ENCODE data around the gene TAS2R20. TPM values are rescaled to one million over a fixed set of nuclear protein-coding genes. Genes with fewer than 3 reads are reported as not detected.
"Not testable (repeated sequence)": the region's sequence is repeated elsewhere in the genome, so short reads cannot be mapped to it uniquely, and the experiment has no call there.

TAS2R20 gene
- polyA plus RNA-seq, result under 1 TPM in 1 of 3 donors, not detected in 2; 0.17 TPM

GRCh38 chr12:10998204-10998603, at the start of gene TAS2R20:
TSS of gene TAS2R20 (minus strand) at chr12:10998304. CDS start at chr12:10997875, 429 bp downstream.
- DNase-seq, result no peak
- H3K36me3 Mint-ChIP-seq, result peaks cover 0 to 16% (median 13%) of the 10 kb centered on the region in 3 donors
- H3K4me3 Mint-ChIP-seq, result no peak within 1 kb of the TSS
- H3K27ac Mint-ChIP-seq, result no peak within 1 kb of the TSS
- H3K9me3 Mint-ChIP-seq, result peaks cover 0 to 1% (median 0%) of the 10 kb centered on the region in 6 donors
- H3K27me3 Mint-ChIP-seq (ENCODE audit: low read depth in 3 of 3), result no peaks in the 10 kb centered on the region
- H3K4me1 Mint-ChIP-seq, result no peaks in the 10 kb centered on the region

- not testable (repeated sequence) for H3K9me3 Mint-ChIP-seq; DNase-seq; H3K27me3 Mint-ChIP-seq (ENCODE audit: low read depth in 3 of 3); H3K4me3 Mint-ChIP-seq; H3K27ac Mint-ChIP-seq
- Mint-ChIP-seq H3K36me3 (peaks cover 6 to 37% (median 36%) of the 10 kb centered on the region in 3 donors), H3K4me1 (peaks cover 8 to 35% of the 10 kb centered on the region in 2 donors)
Measured at GRCh38 chr12:11041366-11041765, 43.3 kb upstream of the TAS2R20 start.

GRCh38 chr12:11040162-11040561, 42.1 kb upstream of the TAS2R20 start:
- peaks cover 3 to 39% (median 33%) of the 10 kb centered on the region in 3 donors for H3K36me3 Mint-ChIP-seq
- H3K27me3 Mint-ChIP-seq (ENCODE audit: low read depth in 3 of 3), result no peaks in the 10 kb centered on the region
- H3K4me3 Mint-ChIP-seq, result no peak overlapping the region
- no peaks in the 10 kb centered on the region for H3K9me3 Mint-ChIP-seq
- no peak for DNase-seq
- peaks cover 8 to 34% of the 10 kb centered on the region in 2 donors for H3K4me1 Mint-ChIP-seq
- H3K27ac Mint-ChIP-seq, result no peak overlapping the region

GRCh38 chr12:11039171-11039570, 41.1 kb upstream of the TAS2R20 start:
- H3K9me3 Mint-ChIP-seq, result no peaks in the 10 kb centered on the region
- H3K4me1 Mint-ChIP-seq, result peaks cover 6 to 34% of the 10 kb centered on the region in 2 donors
- no peaks in the 10 kb centered on the region for H3K27me3 Mint-ChIP-seq (ENCODE audit: low read depth in 3 of 3)
- no peak for DNase-seq
- no peak overlapping the region for H3K4me3 Mint-ChIP-seq
- H3K36me3 Mint-ChIP-seq, result peaks cover 3 to 37% (median 24%) of the 10 kb centered on the region in 3 donors
- H3K27ac Mint-ChIP-seq, result no peak overlapping the region

- not testable (repeated sequence) for H3K9me3 Mint-ChIP-seq; DNase-seq; H3K27me3 Mint-ChIP-seq (ENCODE audit: low read depth in 3 of 3); H3K4me3 Mint-ChIP-seq; H3K27ac Mint-ChIP-seq
- peaks cover 7 to 16% (median 13%) of the 10 kb centered on the region in 3 donors for H3K36me3 Mint-ChIP-seq
- peaks cover 0 to 26% of the 10 kb centered on the region in 2 donors for H3K4me1 Mint-ChIP-seq
Measured at GRCh38 chr12:11033959-11034358, 35.9 kb upstream of the TAS2R20 start.

GRCh38 chr12:11031307-11031706, 33.2 kb upstream of the TAS2R20 start, which contains the start of gene TAS2R31:
TSS of gene TAS2R31 (minus strand) at chr12:11031407. CDS start at chr12:11031335, 72 bp downstream.
- no peaks in the 10 kb centered on the region for H3K27me3 Mint-ChIP-seq (ENCODE audit: low read depth in 3 of 3)
- peaks cover 4 to 15% (median 8%) of the 10 kb centered on the region in 3 donors for H3K36me3 Mint-ChIP-seq
- H3K4me3 Mint-ChIP-seq, result no peak within 1 kb of the TSS
- peaks cover 0 to 1% (median 0%) of the 10 kb centered on the region in 6 donors for H3K9me3 Mint-ChIP-seq
- peaks cover 0 to 30% of the 10 kb centered on the region in 2 donors for H3K4me1 Mint-ChIP-seq
- DNase-seq, result no peak
- no peak within 1 kb of the TSS for H3K27ac Mint-ChIP-seq

GRCh38 chr12:11026118-11026517, 28.0 kb upstream of the TAS2R20 start:
- no peak for DNase-seq
- peaks cover 0 to 29% of the 10 kb centered on the region in 2 donors for H3K4me1 Mint-ChIP-seq
- H3K27ac Mint-ChIP-seq, result no peak overlapping the region
- peaks cover 8 to 23% (median 9%) of the 10 kb centered on the region in 3 donors for H3K36me3 Mint-ChIP-seq
- no peak overlapping the region for H3K4me3 Mint-ChIP-seq
- H3K27me3 Mint-ChIP-seq (ENCODE audit: low read depth in 3 of 3), result no peaks in the 10 kb centered on the region
- peaks cover 0 to 7% (median 3%) of the 10 kb centered on the region in 6 donors for H3K9me3 Mint-ChIP-seq

GRCh38 chr12:11023387-11023786, 25.3 kb upstream of the TAS2R20 start:
- Mint-ChIP-seq H3K27ac (no peak overlapping the region), H3K4me3 (no peak overlapping the region), H3K27me3 (ENCODE audit: low read depth in 3 of 3) (peaks cover 0 to 3% (median 0%) of the 10 kb centered on the region in 3 donors), H3K9me3 (peaks cover 0 to 7% (median 3%) of the 10 kb centered on the region in 6 donors), H3K36me3 (peaks cover 8 to 19% (median 9%) of the 10 kb centered on the region in 3 donors), H3K4me1 (peaks cover 0 to 17% of the 10 kb centered on the region in 2 donors)
- no peak for DNase-seq

- H3K4me3 Mint-ChIP-seq, result no peak within 1 kb of the TSS
- H3K27ac Mint-ChIP-seq, result no peak within 1 kb of the TSS
- peaks cover 0 to 3% (median 0%) of the 10 kb centered on the region in 3 donors for H3K27me3 Mint-ChIP-seq (ENCODE audit: low read depth in 3 of 3)
- peaks cover 0 to 7% (median 3%) of the 10 kb centered on the region in 6 donors for H3K9me3 Mint-ChIP-seq
- peaks cover 8 to 17% (median 9%) of the 10 kb centered on the region in 3 donors for H3K36me3 Mint-ChIP-seq
- H3K4me1 Mint-ChIP-seq, result peaks cover 0 to 17% of the 10 kb centered on the region in 2 donors
- DNase-seq, result no peak
Measured at GRCh38 chr12:11022520-11022919, 24.4 kb upstream of the TAS2R20 start, which contains the start of gene TAS2R19. TSS of gene TAS2R19 (minus strand) at chr12:11022620. CDS start at chr12:11022571, 49 bp downstream.

- DNase-seq, result no peak
- H3K36me3 Mint-ChIP-seq, result peaks cover 0 to 3% (median 0%) of the 10 kb centered on the region in 3 donors
Measured at GRCh38 chr12:11016937-11017336, 18.8 kb upstream of the TAS2R20 start.

GRCh38 chr12:11015775-11016430, 17.8 kb upstream of the TAS2R20 start:
- Mint-ChIP-seq H3K9me3 (no peaks in the 10 kb centered on the region), H3K27ac (no peak overlapping the region), H3K4me3 (no peak overlapping the region), H3K27me3 (ENCODE audit: low read depth in 3 of 3) (peaks cover 0 to 3% (median 0%) of the 10 kb centered on the region in 3 donors), H3K4me1 (peaks cover 0 to 18% of the 10 kb centered on the region in 2 donors), H3K36me3 (no peaks in the 10 kb centered on the region)
- no peak for DNase-seq

More at GRCh38 chr12:11016937-11017336, 18.8 kb upstream of the TAS2R20 start:
- H3K27me3 Mint-ChIP-seq (ENCODE audit: low read depth in 3 of 3), result peaks cover 0 to 3% (median 0%) of the 10 kb centered on the region in 3 donors
- no peak overlapping the region for H3K4me3 Mint-ChIP-seq
- H3K27ac Mint-ChIP-seq, result no peak overlapping the region
- H3K9me3 Mint-ChIP-seq, result no peaks in the 10 kb centered on the region
- peaks cover 0 to 18% of the 10 kb centered on the region in 2 donors for H3K4me1 Mint-ChIP-seq

- H3K27ac Mint-ChIP-seq, result no peak overlapping the region
- H3K9me3 Mint-ChIP-seq, result no peaks in the 10 kb centered on the region
- DNase-seq, result no peak
- no peak overlapping the region for H3K4me3 Mint-ChIP-seq
- H3K36me3 Mint-ChIP-seq, result no peaks in the 10 kb centered on the region
- peaks cover 0 to 15% of the 10 kb centered on the region in 2 donors for H3K4me1 Mint-ChIP-seq
- peaks cover 0 to 3% (median 0%) of the 10 kb centered on the region in 3 donors for H3K27me3 Mint-ChIP-seq (ENCODE audit: low read depth in 3 of 3)
Measured at GRCh38 chr12:11014234-11014633, 16.1 kb upstream of the TAS2R20 start.

GRCh38 chr12:11007608-11008007, 9.5 kb upstream of the TAS2R20 start:
- no peak overlapping the region for H3K27ac Mint-ChIP-seq
- peaks cover 0 to 4% of the 10 kb centered on the region in 2 donors for H3K4me1 Mint-ChIP-seq
- H3K9me3 Mint-ChIP-seq, result no peaks in the 10 kb centered on the region
- DNase-seq, result no peak
- no peaks in the 10 kb centered on the region for H3K27me3 Mint-ChIP-seq (ENCODE audit: low read depth in 3 of 3)
- H3K4me3 Mint-ChIP-seq, result no peak overlapping the region
- peaks cover 0 to 9% (median 8%) of the 10 kb centered on the region in 3 donors for H3K36me3 Mint-ChIP-seq

- no peak for DNase-seq
- peaks cover 16 to 26% (median 19%) of the 10 kb centered on the region in 3 donors for H3K36me3 Mint-ChIP-seq
- no peak overlapping the region for H3K27ac Mint-ChIP-seq
- no peaks in the 10 kb centered on the region for H3K4me1 Mint-ChIP-seq
- H3K4me3 Mint-ChIP-seq, result no peak overlapping the region
- H3K9me3 Mint-ChIP-seq, result no peaks in the 10 kb centered on the region
- peaks cover 0 to 4% (median 2%) of the 10 kb centered on the region in 3 donors for H3K27me3 Mint-ChIP-seq (ENCODE audit: low read depth in 3 of 3)
Measured at GRCh38 chr12:10994307-10994706, 3.8 kb downstream of the TAS2R20 start.
